Measurements from ENCODE around the gene EIF2B2. TPM values are rescaled to one million over a fixed set of nuclear protein-coding genes. Genes with fewer than 3 reads are reported as not detected.

Gene EIF2B2
- total RNA-seq, 1 donor from 2014 or later = 31.8 TPM

DNA sequence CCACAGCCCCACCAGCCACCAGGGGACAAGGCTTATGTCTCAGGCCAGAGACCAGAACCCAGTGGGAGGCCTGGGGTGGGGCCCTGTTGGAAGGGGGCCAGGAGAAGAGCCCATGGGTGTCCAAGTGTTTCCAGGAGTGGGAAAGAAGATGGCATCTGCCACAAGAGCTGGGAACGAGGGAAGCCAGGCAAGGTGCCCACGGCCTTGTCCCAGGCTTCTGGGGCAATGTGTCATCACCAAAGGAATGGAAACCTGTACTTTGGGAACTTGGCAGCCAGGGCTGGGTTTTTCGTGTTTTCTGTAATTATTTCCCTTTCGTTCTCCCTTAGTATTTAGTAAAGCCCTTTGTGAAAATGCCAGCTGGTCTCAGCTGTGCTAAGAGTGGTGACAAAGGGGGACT is 42.0 kb upstream of the EIF2B2 start:
- Mint-ChIP-seq H3K9me3 (ENCODE audit: unreplicated experiment) (no peaks in the 10 kb centered on the region), H3K27ac (ENCODE audit: unreplicated experiment) (no peak overlapping the region), H3K36me3 (ENCODE audit: low read depth, unreplicated experiment) (peaks cover 4% of the 10 kb centered on the region), H3K27me3 (ENCODE audit: unreplicated experiment) (peaks cover 10% of the 10 kb centered on the region), H3K4me3 (ENCODE audit: unreplicated experiment) (no peak overlapping the region), H3K4me1 (ENCODE audit: unreplicated experiment) (peaks cover 4% of the 10 kb centered on the region)
- TF ChIP-seq, protein P1, sequence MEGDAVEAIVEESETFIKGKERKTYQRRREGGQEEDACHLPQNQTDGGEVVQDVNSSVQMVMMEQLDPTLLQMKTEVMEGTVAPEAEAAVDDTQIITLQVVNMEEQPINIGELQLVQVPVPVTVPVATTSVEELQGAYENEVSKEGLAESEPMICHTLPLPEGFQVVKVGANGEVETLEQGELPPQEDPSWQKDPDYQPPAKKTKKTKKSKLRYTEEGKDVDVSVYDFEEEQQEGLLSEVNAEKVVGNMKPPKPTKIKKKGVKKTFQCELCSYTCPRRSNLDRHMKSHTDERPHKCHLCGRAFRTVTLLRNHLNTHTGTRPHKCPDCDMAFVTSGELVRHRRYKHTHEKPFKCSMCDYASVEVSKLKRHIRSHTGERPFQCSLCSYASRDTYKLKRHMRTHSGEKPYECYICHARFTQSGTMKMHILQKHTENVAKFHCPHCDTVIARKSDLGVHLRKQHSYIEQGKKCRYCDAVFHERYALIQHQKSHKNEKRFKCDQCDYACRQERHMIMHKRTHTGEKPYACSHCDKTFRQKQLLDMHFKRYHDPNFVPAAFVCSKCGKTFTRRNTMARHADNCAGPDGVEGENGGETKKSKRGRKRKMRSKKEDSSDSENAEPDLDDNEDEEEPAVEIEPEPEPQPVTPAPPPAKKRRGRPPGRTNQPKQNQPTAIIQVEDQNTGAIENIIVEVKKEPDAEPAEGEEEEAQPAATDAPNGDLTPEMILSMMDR (IDR thresholded peaks at IDR 0.05; ENCODE audit: unreplicated experiment) = no peak
- DNase-seq (ENCODE audit: low spot score) = no peak

DNA sequence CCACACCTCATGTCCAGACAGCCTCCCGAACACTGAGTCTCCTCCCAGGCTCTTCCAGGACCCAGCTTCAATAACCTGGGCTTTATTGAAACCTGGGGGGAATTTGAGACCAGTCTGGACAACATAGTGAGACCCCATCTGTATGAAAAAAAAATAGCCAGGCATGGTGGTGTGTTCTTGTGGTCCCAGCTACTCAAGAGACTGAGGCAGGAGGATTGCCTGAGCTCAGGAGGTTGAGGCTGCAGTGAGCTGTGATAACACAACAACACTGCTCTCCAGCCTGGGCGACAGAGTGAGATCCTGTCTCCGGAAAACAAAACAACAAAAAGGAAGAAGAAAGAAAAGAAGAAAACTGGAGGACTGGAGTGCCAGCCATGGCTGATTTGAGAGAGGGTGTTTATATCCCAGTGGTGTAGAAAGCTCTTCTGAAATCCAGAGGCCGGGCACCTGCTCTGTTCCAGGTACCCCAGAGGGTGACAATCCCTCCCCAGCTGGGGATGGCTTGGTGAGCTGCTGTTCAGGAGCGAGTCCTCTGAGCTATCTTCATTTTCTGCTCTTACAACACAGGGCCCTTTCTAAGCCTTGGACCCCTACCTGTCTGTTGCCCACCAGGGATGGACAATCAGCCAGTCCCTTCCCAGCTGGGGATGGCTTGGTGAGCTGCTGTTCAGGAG is 41.3 kb upstream of the EIF2B2 start:
- Mint-ChIP-seq H3K27ac (ENCODE audit: unreplicated experiment) (no peak overlapping the region), H3K4me1 (ENCODE audit: unreplicated experiment) (peaks cover 4% of the 10 kb centered on the region), H3K27me3 (ENCODE audit: unreplicated experiment) (peaks cover 10% of the 10 kb centered on the region), H3K36me3 (ENCODE audit: low read depth, unreplicated experiment) (peaks cover 6% of the 10 kb centered on the region), H3K4me3 (ENCODE audit: unreplicated experiment) (no peak overlapping the region), H3K9me3 (ENCODE audit: unreplicated experiment) (no peaks in the 10 kb centered on the region)
- TF ChIP-seq, protein P1 (IDR thresholded peaks at IDR 0.05; ENCODE audit: unreplicated experiment) = no peak
- no peak for DNase-seq (ENCODE audit: low spot score)

DNA sequence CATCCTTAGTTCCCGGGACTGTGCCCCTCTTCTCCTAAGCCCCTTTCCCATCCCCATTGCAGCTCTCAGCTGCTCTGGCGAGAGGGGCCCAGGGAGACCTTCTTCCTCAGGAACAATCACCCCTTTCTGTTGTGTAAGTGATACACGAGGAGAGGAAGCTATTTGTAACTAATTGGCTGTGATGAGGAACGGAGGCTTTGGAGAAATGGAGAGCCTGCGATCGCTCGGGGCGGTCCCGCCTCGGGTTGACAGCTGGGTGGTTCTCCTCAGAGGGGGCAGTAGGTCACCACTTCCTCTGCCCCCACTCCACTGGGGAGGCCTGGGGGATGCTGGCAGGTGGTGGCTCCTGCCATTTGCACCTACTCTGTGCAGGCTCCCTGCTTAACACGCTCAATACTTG is 40.7 kb upstream of the EIF2B2 start:
- no peak overlapping the region for H3K27ac Mint-ChIP-seq (ENCODE audit: unreplicated experiment)
- peaks cover 9% of the 10 kb centered on the region for H3K27me3 Mint-ChIP-seq (ENCODE audit: unreplicated experiment)
- TF ChIP-seq, protein P1 (IDR thresholded peaks at IDR 0.05; ENCODE audit: unreplicated experiment) = no peak
- no peak for DNase-seq (ENCODE audit: low spot score)
- no peak overlapping the region for H3K4me3 Mint-ChIP-seq (ENCODE audit: unreplicated experiment)
- peaks cover 4% of the 10 kb centered on the region for H3K4me1 Mint-ChIP-seq (ENCODE audit: unreplicated experiment)
- H3K36me3 Mint-ChIP-seq (ENCODE audit: low read depth, unreplicated experiment) = peaks cover 4% of the 10 kb centered on the region
- H3K9me3 Mint-ChIP-seq (ENCODE audit: unreplicated experiment) = no peaks in the 10 kb centered on the region

DNA sequence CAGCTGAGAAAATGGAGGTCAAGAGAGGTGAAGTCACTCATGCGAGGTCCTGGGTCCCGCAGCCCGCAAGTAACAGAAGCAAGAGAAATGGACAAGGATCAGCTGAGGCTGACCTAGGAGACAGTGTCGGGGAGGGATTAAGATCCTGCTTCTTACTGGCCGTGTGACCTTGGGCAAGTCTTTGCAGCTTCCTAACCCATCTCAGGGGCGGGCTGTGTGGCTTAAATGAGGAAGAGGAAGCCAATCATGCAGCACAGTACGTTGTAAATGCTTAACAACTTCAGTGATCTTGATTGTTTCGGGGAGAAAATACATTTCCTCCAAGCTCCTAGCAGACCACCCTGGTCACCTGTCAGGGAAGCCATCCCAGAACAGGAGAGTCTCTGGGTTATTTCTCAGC is 40.2 kb upstream of the EIF2B2 start:
- no peak for DNase-seq (ENCODE audit: low spot score)
- peaks cover 9% of the 10 kb centered on the region for H3K27me3 Mint-ChIP-seq (ENCODE audit: unreplicated experiment)
- H3K4me3 Mint-ChIP-seq (ENCODE audit: unreplicated experiment) = no peak overlapping the region
- TF ChIP-seq, protein P1 (IDR thresholded peaks at IDR 0.05; ENCODE audit: unreplicated experiment) = no peak
- H3K27ac Mint-ChIP-seq (ENCODE audit: unreplicated experiment) = no peak overlapping the region
- H3K36me3 Mint-ChIP-seq (ENCODE audit: low read depth, unreplicated experiment) = peaks cover 4% of the 10 kb centered on the region
- peaks cover 4% of the 10 kb centered on the region for H3K4me1 Mint-ChIP-seq (ENCODE audit: unreplicated experiment)
- H3K9me3 Mint-ChIP-seq (ENCODE audit: unreplicated experiment) = no peaks in the 10 kb centered on the region

DNA sequence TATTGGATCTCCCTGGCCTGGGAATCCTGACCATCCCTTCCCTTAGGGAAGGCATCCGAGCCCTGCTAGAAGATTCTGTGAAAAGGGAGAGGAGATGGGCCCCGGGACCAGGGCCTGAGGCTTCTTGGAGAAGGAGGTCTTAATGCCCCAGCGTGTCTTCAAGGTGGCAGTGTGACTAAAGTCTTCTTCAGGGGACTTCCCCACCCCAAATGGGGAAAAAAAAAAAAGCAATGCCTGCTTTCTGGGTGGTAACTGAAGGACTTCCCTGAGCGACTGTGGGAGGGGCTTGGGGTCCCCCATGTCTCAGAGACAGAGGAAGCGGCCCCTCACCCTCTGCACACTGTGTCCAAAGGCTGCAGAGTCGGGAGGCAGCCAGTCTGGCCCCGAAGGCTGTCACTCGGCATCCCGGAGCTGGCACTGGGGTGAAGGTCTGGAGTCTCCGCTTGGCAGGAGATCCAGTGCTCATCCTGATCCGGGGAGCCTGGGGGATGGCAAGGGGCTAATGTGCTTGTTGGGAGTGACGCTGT is 39.5 kb upstream of the EIF2B2 start:
- peaks cover 4% of the 10 kb centered on the region for H3K4me1 Mint-ChIP-seq (ENCODE audit: unreplicated experiment)
- H3K4me3 Mint-ChIP-seq (ENCODE audit: unreplicated experiment) = no peak overlapping the region
- H3K27me3 Mint-ChIP-seq (ENCODE audit: unreplicated experiment) = peaks cover 9% of the 10 kb centered on the region
- H3K36me3 Mint-ChIP-seq (ENCODE audit: low read depth, unreplicated experiment) = peaks cover 4% of the 10 kb centered on the region
- H3K27ac Mint-ChIP-seq (ENCODE audit: unreplicated experiment) = no peak overlapping the region
- TF ChIP-seq, protein P1 (IDR thresholded peaks at IDR 0.05; ENCODE audit: unreplicated experiment) = no peak
- DNase-seq (ENCODE audit: low spot score) = no peak
- H3K9me3 Mint-ChIP-seq (ENCODE audit: unreplicated experiment) = no peaks in the 10 kb centered on the region

All from endothelial cell (in vitro differentiated cells).